ENCODE measurements around the gene CKM.

DNA sequence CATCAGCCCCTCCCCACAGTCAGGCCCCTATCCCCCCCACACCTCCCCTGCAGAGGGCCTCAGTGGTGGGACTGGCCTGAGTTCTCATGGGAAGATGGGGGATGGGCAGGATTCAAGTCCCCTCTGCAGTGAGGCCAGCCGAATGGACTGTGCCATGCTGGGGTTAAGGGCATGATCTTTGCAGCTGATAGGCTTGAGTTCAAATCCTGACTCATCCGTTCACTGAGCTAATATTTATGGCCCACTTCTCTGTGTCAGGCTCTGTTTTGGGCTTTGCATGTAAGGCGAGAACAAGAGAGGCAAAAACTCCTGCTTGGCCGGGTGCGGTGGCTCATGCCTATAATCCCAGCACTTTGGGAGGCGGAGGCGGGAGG lies 51.0 kb downstream of the CKM start:
- TF ChIP-seq, protein P1, sequence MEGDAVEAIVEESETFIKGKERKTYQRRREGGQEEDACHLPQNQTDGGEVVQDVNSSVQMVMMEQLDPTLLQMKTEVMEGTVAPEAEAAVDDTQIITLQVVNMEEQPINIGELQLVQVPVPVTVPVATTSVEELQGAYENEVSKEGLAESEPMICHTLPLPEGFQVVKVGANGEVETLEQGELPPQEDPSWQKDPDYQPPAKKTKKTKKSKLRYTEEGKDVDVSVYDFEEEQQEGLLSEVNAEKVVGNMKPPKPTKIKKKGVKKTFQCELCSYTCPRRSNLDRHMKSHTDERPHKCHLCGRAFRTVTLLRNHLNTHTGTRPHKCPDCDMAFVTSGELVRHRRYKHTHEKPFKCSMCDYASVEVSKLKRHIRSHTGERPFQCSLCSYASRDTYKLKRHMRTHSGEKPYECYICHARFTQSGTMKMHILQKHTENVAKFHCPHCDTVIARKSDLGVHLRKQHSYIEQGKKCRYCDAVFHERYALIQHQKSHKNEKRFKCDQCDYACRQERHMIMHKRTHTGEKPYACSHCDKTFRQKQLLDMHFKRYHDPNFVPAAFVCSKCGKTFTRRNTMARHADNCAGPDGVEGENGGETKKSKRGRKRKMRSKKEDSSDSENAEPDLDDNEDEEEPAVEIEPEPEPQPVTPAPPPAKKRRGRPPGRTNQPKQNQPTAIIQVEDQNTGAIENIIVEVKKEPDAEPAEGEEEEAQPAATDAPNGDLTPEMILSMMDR (IDR thresholded peaks at IDR 0.05; ENCODE audit: poor library complexity), result no peak
- TF ChIP-seq EZH2 (IDR thresholded peaks at IDR 0.05; ENCODE audit: borderline replicate concordance), result no peak

Data from hepatocyte (in vitro differentiated cells).